KMS-11 (cell line): ENCODE data around the gene TPBGL.

ENCODE experiments used
- H2AFZ ChIP-seq: fragments of 200-600 bp; sonication (generic); 2 replicates; pipeline ENCODE4 v1.6.1; 2016; ENCODE audit warnings: antibody characterized with exemption, mixed run types, low read depth
- H3K27ac ChIP-seq: fragments of 200-600 bp; sonication (generic); 2 replicates; pipeline ENCODE4 v1.6.1; 2016; ENCODE audit warnings: mild to moderate bottlenecking, mixed run types
- H3K27me3 ChIP-seq: fragments of 200-600 bp; sonication (generic); 2 replicates; pipeline ENCODE4 v1.6.1; 2017; ENCODE audit warnings: mild to moderate bottlenecking, low read depth, mixed run types, moderate library complexity; ENCODE audit not compliant: insufficient read depth
- H3K36me3 ChIP-seq: fragments of 200-600 bp; sonication (generic); 2 replicates; pipeline ENCODE4 v1.6.1; 2017; ENCODE audit warnings: mild to moderate bottlenecking, mixed run types; ENCODE audit not compliant: insufficient read depth
- H3K4me1 ChIP-seq: fragments of 200-600 bp; sonication (generic); 2 replicates; pipeline ENCODE4 v1.6.1; 2016; ENCODE audit warnings: mild to moderate bottlenecking, low read depth, mixed run types; ENCODE audit not compliant: poor library complexity, severe bottlenecking
- H3K4me2 ChIP-seq: fragments of 200-600 bp; sonication (generic); 2 replicates; pipeline ENCODE4 v1.7.0; 2016; ENCODE audit warnings: mild to moderate bottlenecking, mixed run types
- H3K4me3 ChIP-seq: fragments of 200-600 bp; sonication (generic); IDR thresholded peaks from 2 replicates; pipeline ENCODE4 v1.6.1; 2017; ENCODE audit warnings: low read depth, low read length, mixed read lengths; ENCODE audit not compliant: insufficient read depth
- H3K79me2 ChIP-seq: fragments of 200-600 bp; sonication (generic); 2 replicates; pipeline ENCODE4 v1.6.1; 2016; ENCODE audit warnings: low read depth, mixed run types; ENCODE audit not compliant: insufficient read depth
- H3K9ac ChIP-seq: fragments of 200-600 bp; sonication (generic); 2 replicates; pipeline ENCODE4 v1.6.1; 2016; ENCODE audit warnings: mild to moderate bottlenecking, mixed run types
- H4K20me1 ChIP-seq: fragments of 200-600 bp; sonication (generic); 2 replicates; pipeline ENCODE4 v1.6.1; 2016; ENCODE audit warnings: mild to moderate bottlenecking, mixed run types; ENCODE audit not compliant: insufficient read depth
- TF ChIP-seq, protein P1 (sequence below): fragments of 200-600 bp; sonication (generic); conservative IDR thresholded peaks from 2 replicates; pipeline ENCODE4 v1.6.1; 2017; ENCODE audit warnings: low read depth, mild to moderate bottlenecking, antibody characterized with exemption, low read length, moderate library complexity, mixed read lengths

The TPBGL gene

DNA sequence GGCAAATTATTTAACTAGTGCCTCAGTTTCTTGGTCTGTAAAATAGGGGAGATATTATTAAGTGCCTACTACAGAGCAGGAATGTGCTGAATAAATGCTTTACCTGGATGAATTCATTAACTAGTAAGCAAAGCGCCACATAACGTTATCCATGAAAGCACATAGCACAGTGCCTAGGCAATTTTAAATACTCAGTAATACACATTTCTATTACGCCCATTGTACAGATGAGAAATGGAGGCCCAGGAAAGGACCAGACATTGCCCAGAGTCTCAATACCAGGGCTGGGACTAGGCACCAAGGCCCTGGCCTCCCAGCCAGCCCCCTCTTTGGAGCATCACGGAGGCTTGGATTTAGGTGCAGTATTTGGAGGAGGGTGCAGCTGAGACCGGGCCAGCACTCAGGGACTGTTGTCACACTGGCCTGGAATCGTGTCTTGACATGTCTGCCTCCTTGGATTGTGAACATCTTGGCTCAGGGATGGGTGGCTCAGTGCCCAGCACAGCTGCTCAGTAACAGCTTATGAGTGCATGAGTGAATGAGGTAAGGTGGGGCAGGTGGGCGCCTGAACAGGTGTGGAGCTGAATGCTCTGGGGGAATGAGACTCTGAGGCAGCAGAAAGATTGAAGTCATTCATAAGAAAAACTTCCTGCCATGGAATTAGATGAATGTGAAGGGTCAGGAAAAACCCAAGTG, 42.1 kb upstream of the TPBGL start:
- Histone ChIP-seq H3K4me2 (no peak overlapping the region), H2AFZ (no peak overlapping the region), H3K4me1 (no peaks in the 10 kb centered on the region), H3K79me2 (no peaks in the 10 kb centered on the region), H4K20me1 (no peaks in the 10 kb centered on the region), H3K27ac (no peak overlapping the region), H3K36me3 (no peaks in the 10 kb centered on the region), H3K9ac (no peak overlapping the region), H3K4me3 (no peak overlapping the region), H3K27me3 (no peaks in the 10 kb centered on the region)
- TF ChIP-seq, protein P1, sequence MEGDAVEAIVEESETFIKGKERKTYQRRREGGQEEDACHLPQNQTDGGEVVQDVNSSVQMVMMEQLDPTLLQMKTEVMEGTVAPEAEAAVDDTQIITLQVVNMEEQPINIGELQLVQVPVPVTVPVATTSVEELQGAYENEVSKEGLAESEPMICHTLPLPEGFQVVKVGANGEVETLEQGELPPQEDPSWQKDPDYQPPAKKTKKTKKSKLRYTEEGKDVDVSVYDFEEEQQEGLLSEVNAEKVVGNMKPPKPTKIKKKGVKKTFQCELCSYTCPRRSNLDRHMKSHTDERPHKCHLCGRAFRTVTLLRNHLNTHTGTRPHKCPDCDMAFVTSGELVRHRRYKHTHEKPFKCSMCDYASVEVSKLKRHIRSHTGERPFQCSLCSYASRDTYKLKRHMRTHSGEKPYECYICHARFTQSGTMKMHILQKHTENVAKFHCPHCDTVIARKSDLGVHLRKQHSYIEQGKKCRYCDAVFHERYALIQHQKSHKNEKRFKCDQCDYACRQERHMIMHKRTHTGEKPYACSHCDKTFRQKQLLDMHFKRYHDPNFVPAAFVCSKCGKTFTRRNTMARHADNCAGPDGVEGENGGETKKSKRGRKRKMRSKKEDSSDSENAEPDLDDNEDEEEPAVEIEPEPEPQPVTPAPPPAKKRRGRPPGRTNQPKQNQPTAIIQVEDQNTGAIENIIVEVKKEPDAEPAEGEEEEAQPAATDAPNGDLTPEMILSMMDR, result no peak

DNA sequence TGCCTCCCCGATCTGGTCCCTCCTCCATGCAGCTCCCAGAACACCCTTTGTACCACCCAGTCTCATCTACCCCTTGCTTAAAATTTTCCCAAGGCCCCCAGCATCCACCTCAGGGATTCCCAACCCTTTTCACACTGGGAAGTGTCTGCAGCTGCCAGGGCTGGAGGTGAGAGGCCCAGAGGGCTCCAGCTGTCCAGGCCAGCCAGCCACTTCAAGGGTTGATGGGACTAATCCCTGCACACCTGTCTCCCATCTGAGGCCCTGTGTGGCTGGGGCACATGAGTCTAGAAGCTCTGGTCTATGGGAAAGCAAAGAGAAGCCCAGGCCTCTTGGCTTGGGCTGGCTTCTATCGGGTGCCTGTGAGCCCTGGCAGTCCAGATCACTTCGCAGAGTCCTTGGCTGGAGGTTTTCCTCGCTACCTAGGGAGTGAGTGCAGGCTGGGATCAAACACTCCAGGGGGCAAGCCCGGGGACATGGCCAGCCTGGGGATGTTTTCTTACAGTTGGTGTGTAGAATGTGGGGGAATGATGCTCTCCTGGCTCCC, 41.1 kb upstream of the TPBGL start:
- H4K20me1 ChIP-seq, result no peaks in the 10 kb centered on the region
- no peaks in the 10 kb centered on the region for H3K4me1 ChIP-seq
- H2AFZ ChIP-seq, result no peak overlapping the region
- no peak overlapping the region for H3K4me2 ChIP-seq
- H3K36me3 ChIP-seq, result no peaks in the 10 kb centered on the region
- H3K79me2 ChIP-seq, result no peaks in the 10 kb centered on the region
- no peak overlapping the region for H3K9ac ChIP-seq
- no peak overlapping the region for H3K4me3 ChIP-seq
- H3K27ac ChIP-seq, result no peak overlapping the region
- TF ChIP-seq, protein P1, result no peak
- H3K27me3 ChIP-seq, result no peaks in the 10 kb centered on the region

GRCh38 chr11:75200051-75200450, 40.5 kb upstream of the TPBGL start:
- Histone ChIP-seq H2AFZ (no peak overlapping the region), H3K9ac (no peak overlapping the region), H3K4me3 (no peak overlapping the region), H3K4me1 (no peaks in the 10 kb centered on the region), H3K27ac (no peak overlapping the region), H4K20me1 (no peaks in the 10 kb centered on the region), H3K36me3 (no peaks in the 10 kb centered on the region), H3K27me3 (no peaks in the 10 kb centered on the region), H3K4me2 (no peak overlapping the region), H3K79me2 (no peaks in the 10 kb centered on the region)
- TF ChIP-seq, protein P1, result no peak

DNA sequence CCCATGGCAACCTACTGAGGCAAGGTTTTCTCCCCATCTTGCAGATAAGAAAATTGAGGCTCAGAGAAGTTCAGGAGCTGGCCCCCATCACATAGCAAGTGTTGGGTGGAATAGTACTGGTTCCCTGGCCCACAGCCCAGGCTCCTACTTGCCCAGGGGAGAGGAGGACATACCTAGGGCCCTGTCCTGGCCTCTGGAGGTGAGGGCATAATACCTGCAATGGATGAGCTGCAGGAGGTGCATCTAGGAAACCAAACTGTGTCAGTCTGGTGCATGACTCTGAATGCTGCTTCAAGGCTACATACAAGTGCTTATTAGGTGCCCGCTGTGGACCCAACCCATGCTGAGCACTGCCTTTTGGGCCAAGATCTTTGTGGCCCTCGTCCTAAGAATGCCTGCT, 40.0 kb upstream of the TPBGL start:
- no peak overlapping the region for H3K4me3 ChIP-seq
- no peak overlapping the region for H3K27ac ChIP-seq
- no peaks in the 10 kb centered on the region for H3K36me3 ChIP-seq
- no peak overlapping the region for H3K4me2 ChIP-seq
- no peaks in the 10 kb centered on the region for H4K20me1 ChIP-seq
- H3K4me1 ChIP-seq, result no peaks in the 10 kb centered on the region
- H2AFZ ChIP-seq, result no peak overlapping the region
- TF ChIP-seq, protein P1, result no peak
- no peak overlapping the region for H3K9ac ChIP-seq
- H3K79me2 ChIP-seq, result no peaks in the 10 kb centered on the region
- no peaks in the 10 kb centered on the region for H3K27me3 ChIP-seq
